IMR-90 (cell line): ENCODE data around the gene NPC1. TPM values are rescaled to one million over a fixed set of nuclear protein-coding genes. Genes with fewer than 3 reads are reported as not detected.

ENCODE experiments used
- ATAC-seq: fragments of 200-7000 bp; cut with Tn5 transposase; 2 replicates; pipeline ENCODE4 v1.9.1; 2020; ENCODE audit warnings: low read depth, mild to moderate bottlenecking, moderate library complexity
- BruUV-seq: library from RNA; stranded (reverse); fragments of 400-500 nt; replicated peaks from 2 replicates; lab custom pipeline; 2021; lab: Mats Ljungman, UMichigan
- CTCF ChIA-PET: fragments of 300-600 bp; formaldehyde crosslinking; extraction: SDS; loops from one replicate; lab custom pipeline; 2021; ENCODE audit warnings: antibody characterized with exemption; lab: Yijun Ruan, JAX
- POLR2A ChIA-PET: fragments of 300-600 bp; sonication (Branson Sonifier 250); formaldehyde crosslinking; loops from one replicate; lab custom pipeline; 2022; ENCODE audit warnings: antibody characterized with exemption; ENCODE audit not compliant: unreplicated experiment; lab: Charles Lee
- DNase-seq: peaks from one replicate; pipeline ENCODE4 v3.0.0; 2013
- H2AFZ ChIP-seq: replicated peaks from 2 replicates; pipeline ENCODE3; 2013; ENCODE audit warnings: low read length, mild to moderate bottlenecking; ENCODE audit not compliant: poor library complexity
- H2AK5ac ChIP-seq: 2 replicates; pipeline ENCODE4 v1.6.1; 2013; ENCODE audit warnings: low read depth, low read length, inconsistent platforms
- H2AK9ac ChIP-seq: replicated peaks from 2 replicates; pipeline ENCODE3; 2013; ENCODE audit warnings: mild to moderate bottlenecking, low read depth, low read length, moderate library complexity; ENCODE audit not compliant: poor library complexity
- H2BK120ac ChIP-seq: 2 replicates; pipeline ENCODE4 v1.6.1; 2013; ENCODE audit warnings: low read depth, low read length, inconsistent platforms
- H2BK15ac ChIP-seq: 3 replicates; pipeline ENCODE4 v1.6.1; 2013; ENCODE audit warnings: low read depth, low read length, inconsistent platforms
- H2BK20ac ChIP-seq: 2 replicates; pipeline ENCODE4 v1.6.1; 2013; ENCODE audit warnings: low read depth, mild to moderate bottlenecking, inconsistent platforms, low read length, moderate library complexity
- H2BK5ac ChIP-seq: 2 replicates; pipeline ENCODE4 v1.6.1; 2013; ENCODE audit warnings: mild to moderate bottlenecking, low read depth, low read length, inconsistent platforms; ENCODE audit not compliant: poor library complexity, severe bottlenecking
- H3K14ac ChIP-seq: replicated peaks from 2 replicates; pipeline ENCODE4 v1.6.1; 2013; ENCODE audit warnings: low read depth, low read length, inconsistent platforms
- H3K18ac ChIP-seq: 2 replicates; pipeline ENCODE4 v1.6.1; 2013; ENCODE audit warnings: low read depth, low read length, control low read depth
- H3K23ac ChIP-seq: 2 replicates; pipeline ENCODE4 v1.6.1; 2013; ENCODE audit warnings: low read depth, low read length, inconsistent platforms
- H3K27ac ChIP-seq: 2 replicates; pipeline ENCODE4 v1.5.1; 2013; ENCODE audit warnings: mild to moderate bottlenecking, control low read depth, low read length; ENCODE audit not compliant: insufficient read depth
- H3K27me3 ChIP-seq: 2 replicates; pipeline ENCODE4 v1.6.1; 2013; ENCODE audit warnings: low read length; ENCODE audit not compliant: control insufficient read depth, insufficient read depth
- H3K36me3 ChIP-seq: 2 replicates; pipeline ENCODE4 v1.6.1; 2013; ENCODE audit warnings: low read length, mixed read lengths; ENCODE audit not compliant: control insufficient read depth, insufficient read depth
- H3K4ac ChIP-seq: 2 replicates; pipeline ENCODE4 v1.6.1; 2013; ENCODE audit warnings: low read depth, low read length, inconsistent platforms
- H3K4me1 ChIP-seq: 2 replicates; pipeline ENCODE4 v1.6.1; 2013; ENCODE audit warnings: low read length, mixed read lengths; ENCODE audit not compliant: control insufficient read depth, insufficient read depth
- H3K4me2 ChIP-seq: 2 replicates; pipeline ENCODE4 v1.6.1; 2013; ENCODE audit warnings: low read depth, mild to moderate bottlenecking, control low read depth, low read length, moderate library complexity
- H3K4me3 ChIP-seq: 2 replicates; pipeline ENCODE4 v1.5.1; 2013; ENCODE audit warnings: low read depth, mild to moderate bottlenecking, control low read depth, low read length, moderate library complexity; ENCODE audit not compliant: insufficient read depth
- H3K56ac ChIP-seq: 2 replicates; pipeline ENCODE4 v1.6.1; 2013; ENCODE audit warnings: low read length, inconsistent platforms; ENCODE audit not compliant: insufficient read depth; ENCODE audit errors: extremely low read depth
- H3K79me1 ChIP-seq, 2 experiments: 2 replicates each; pipeline ENCODE4 v1.6.1; 2013; ENCODE audit warnings: low read length in 2 of 2, inconsistent platforms in 1 of 2, low read depth in 1 of 2
- H3K9ac ChIP-seq: 2 replicates; pipeline ENCODE4 v1.6.1; 2013; ENCODE audit warnings: low read depth, low read length, control low read depth
- H3K9me1 ChIP-seq: 2 replicates; pipeline ENCODE4 v1.6.1; 2013; ENCODE audit warnings: low read length, inconsistent platforms; ENCODE audit not compliant: insufficient read depth
- H3K9me3 ChIP-seq: 2 replicates; pipeline ENCODE4 v1.6.1; 2013; ENCODE audit warnings: low read length; ENCODE audit not compliant: control insufficient read depth, insufficient read depth
- H4K20me1 ChIP-seq: 2 replicates; pipeline ENCODE4 v1.6.1; 2013; ENCODE audit warnings: low read length, inconsistent platforms; ENCODE audit not compliant: insufficient read depth
- H4K5ac ChIP-seq: 2 replicates; pipeline ENCODE4 v1.6.1; 2013; ENCODE audit warnings: mild to moderate bottlenecking, low read depth, low read length, control low read depth
- H4K8ac ChIP-seq, 2 experiments: 2 replicates each; pipeline ENCODE4 v1.6.1; 2013; ENCODE audit warnings: low read depth in 2 of 2, low read length in 2 of 2, control low read depth in 1 of 2, inconsistent platforms in 1 of 2
- H4K91ac ChIP-seq: 2 replicates; pipeline ENCODE4 v1.6.1; 2013; ENCODE audit warnings: low read depth, low read length, inconsistent platforms; ENCODE audit not compliant: insufficient read depth
- BHLHE40 ChIP-seq: fragments of 150-350 bp; IDR thresholded peaks from 2 replicates; pipeline ENCODE4 v1.6.1; 2016; ENCODE audit warnings: mild to moderate bottlenecking, low read depth, low read length
- CEBPB ChIP-seq: IDR thresholded peaks from 2 replicates; pipeline ENCODE4 v1.6.1; 2012; ENCODE audit warnings: low read depth, low read length, improper control_type of control experiment
- CHD1 ChIP-seq: IDR thresholded peaks from 2 replicates; pipeline ENCODE4 v1.6.1; 2012; ENCODE audit warnings: low read depth, low read length, improper control_type of control experiment
- CTCF ChIP-seq: conservative IDR thresholded peaks from 2 replicates; pipeline ENCODE4 v1.5.1; 2012; ENCODE audit warnings: mild to moderate bottlenecking, low read depth, low read length, improper control_type of control experiment
- ELK1 ChIP-seq: fragments of 150-350 bp; IDR thresholded peaks from 2 replicates; pipeline ENCODE4 v1.6.1; 2016; ENCODE audit warnings: low read depth, mild to moderate bottlenecking, low read length, moderate library complexity, borderline replicate concordance
- FOS ChIP-seq: fragments of 150-350 bp; IDR thresholded peaks from 2 replicates; pipeline ENCODE4 v1.6.1; 2016; ENCODE audit warnings: low read depth, low read length
- MAFK ChIP-seq: IDR thresholded peaks from 2 replicates; pipeline ENCODE4 v1.6.1; 2012; ENCODE audit warnings: low read depth, low read length, improper control_type of control experiment
- MAZ ChIP-seq: IDR thresholded peaks from 2 replicates; pipeline ENCODE4 v1.6.1; 2012; ENCODE audit warnings: low read depth, mild to moderate bottlenecking, low read length, improper control_type of control experiment, moderate library complexity, borderline replicate concordance
- MXI1 ChIP-seq: IDR thresholded peaks from 2 replicates; pipeline ENCODE4 v1.6.1; 2012; ENCODE audit warnings: low read depth, mild to moderate bottlenecking, low read length, moderate library complexity, borderline replicate concordance
- RCOR1 ChIP-seq: IDR thresholded peaks from 2 replicates; pipeline ENCODE4 v1.6.1; 2012; ENCODE audit warnings: mild to moderate bottlenecking, low read length, improper control_type of control experiment; ENCODE audit not compliant: insufficient replicate concordance
- RFX5 ChIP-seq: IDR thresholded peaks from 2 replicates; pipeline ENCODE4 v1.8.0; 2012; ENCODE audit warnings: low read depth, mild to moderate bottlenecking, low read length, moderate library complexity
- SMC3 ChIP-seq: fragments of 150-350 bp; IDR thresholded peaks from 2 replicates; pipeline ENCODE4 v1.6.1; 2016; ENCODE audit warnings: low read depth, mild to moderate bottlenecking, antibody characterized with exemption, low read length, moderate library complexity
- USF2 ChIP-seq: fragments of 150-350 bp; IDR thresholded peaks from 2 replicates; pipeline ENCODE4 v1.6.1; 2017; ENCODE audit warnings: mild to moderate bottlenecking, antibody characterized with exemption, low read length, low read depth
- WGBS, 2 experiments: methylation state at CpG; one replicate each; pipeline versions ENCODE4 v1.1.5 to v1.1.7; 2013; ENCODE audit warnings: missing lambda C conversion rate in 2 of 2; ENCODE audit not compliant: insufficient read length in 1 of 2; ENCODE audit errors: extremely low coverage in 2 of 2; 5-methylcytosine and 5-hydroxymethylcytosine counted together
- dilution Hi-C: fragments of 300-500 bp; cut with HindIII; formaldehyde crosslinking; loops from one replicate; pipeline ENCODE4 v1.14.3; 2018; ENCODE audit warnings: low sequenced_read_pairs; ENCODE audit not compliant: unreplicated experiment
- in situ Hi-C: fragments of 300-500 bp; cut with MboI; formaldehyde crosslinking; loops from 3 replicates; pipeline ENCODE4 v1.14.3; 2019; ENCODE audit warnings: low sequenced_read_pairs, inconsistent platforms, mixed read lengths
- intact Hi-C: fragments of 100-400 bp; cut with micrococcal nuclease; formaldehyde crosslinking; loops from 2 replicates; pipeline ENCODE4 v1.10.0; 2022
- polyA plus RNA-seq, 3 experiments: library from polyadenylated mRNA; depleted of rRNA; stranded (reverse); fragments of >200 nt; gene quantifications; 2 replicates each; pipeline ENCODE4 v1.2.3, GENCODE V29; 2012; ENCODE audit warnings: low replicate concordance in 1 of 3
- total RNA-seq: library from RNA; depleted of rRNA; stranded (reverse); fragments of >200 nt; gene quantifications from 2 replicates; pipeline ENCODE4 v1.2.3, GENCODE V29; 2012

The NPC1 gene
- total and polyA plus RNA-seq, 2 of the 4 experiments (the other 2 are of a cell fraction) = 7.5 to 7.9 TPM

- POLR2A ChIA-PET = interaction anchor here (0.5 kb wide), 1 partner anchor 67 kb away, joined by 6 read pairs; no protein-coding TSS in a partner anchor
- in situ Hi-C loops (no loop called here), dilution Hi-C loops (no loop called here), intact Hi-C loops (loop anchor here (5.0 kb wide), 1 partner anchor 83 kb away; the partner anchor contains the start of gene RMC1)
- H3K79me1 ChIP-seq = peaks cover 13 to 43% of the 10 kb centered on the region in 2 experiments
- peak overlapping the region; percentile 60; the same call in 1 of the 2 replicates for H4K91ac ChIP-seq
- peak overlapping the region; percentile 75 for H3K4me3 ChIP-seq
- BruUV-seq = TSS peak; percentile 24
- peak overlapping the region; percentile 63; the same call in 1 of the 2 replicates for H2AK5ac ChIP-seq
- no peak for ATAC-seq
- H3K56ac ChIP-seq = peak overlapping the region; percentile 80
- no peak overlapping the region; the same call in 1 of the 2 replicates for H3K27ac ChIP-seq
- peaks cover 11% of the 10 kb centered on the region for H3K9me1 ChIP-seq
- peaks cover 8% of the 10 kb centered on the region for H3K4me1 ChIP-seq
- no peaks in the 10 kb centered on the region for H3K27me3 ChIP-seq
- peak overlapping the region; percentile 60; the same call in 1 of the 2 replicates for H2BK120ac ChIP-seq
- CTCF ChIA-PET = no interaction called here
- H4K5ac ChIP-seq = no peak overlapping the region; the same call in 1 of the 2 replicates
- peak overlapping the region; percentile 97 for H3K23ac ChIP-seq
- H3K14ac ChIP-seq = peak overlapping the region; percentile 81
- no peak for DNase-seq
- peak overlapping the region; percentile 25 to 63; a peak in 3 of 4 replicates for H4K8ac ChIP-seq
- H2BK15ac ChIP-seq = peak overlapping the region; percentile 36
- H3K4ac ChIP-seq = peak overlapping the region; percentile 86
- H3K9me3 ChIP-seq = no peaks in the 10 kb centered on the region
- no CpG with 5 or more reads among the region's 19 CpGs for WGBS, 2 experiments
- H3K4me2 ChIP-seq = peak overlapping the region; percentile 96
- H3K18ac ChIP-seq = no peak overlapping the region
- no peaks in the 10 kb centered on the region; the same call in 1 of the 2 replicates for H3K36me3 ChIP-seq
- H4K20me1 ChIP-seq = peaks cover 31% of the 10 kb centered on the region
- peak overlapping the region; percentile 86 for H3K9ac ChIP-seq
- H2BK20ac ChIP-seq = no peak overlapping the region
- H2AFZ ChIP-seq = no peak overlapping the region
- no peak overlapping the region for H2AK9ac ChIP-seq
- H2BK5ac ChIP-seq = no peak overlapping the region
- no peak for TF ChIP-seq USF2
- TF ChIP-seq RCOR1 = no peak
- no peak for TF ChIP-seq CEBPB
- TF ChIP-seq ELK1 = no peak
- TF ChIP-seq MAZ = no peak
- no peak for TF ChIP-seq BHLHE40
- no peak for TF ChIP-seq SMC3
- TF ChIP-seq RFX5 = no peak
- TF ChIP-seq CHD1 = no peak
- no peak for TF ChIP-seq MAFK
- TF ChIP-seq MXI1 = no peak
- TF ChIP-seq CTCF = no peak
- TF ChIP-seq FOS = no peak
These were observed 1.1 kb downstream of the NPC1 start for GRCh38 chr18:23585007-23585871.
